OCI-LY7 (cell line): ENCODE results near the gene DDX56. TPM values are rescaled to one million over a fixed set of nuclear protein-coding genes. Genes with fewer than 3 reads are reported as not detected.

ENCODE experiments used
- BruUV-seq: library from RNA; stranded (reverse); fragments of 400-500 nt; replicated peaks from 2 replicates; lab custom pipeline; 2021; lab: Mats Ljungman, UMichigan
- CTCF ChIA-PET: fragments of 300-600 bp; sonication (Branson Sonifier 250); formaldehyde crosslinking; loops from one replicate; lab custom pipeline; 2022; ENCODE audit warnings: antibody characterized with exemption; ENCODE audit not compliant: unreplicated experiment; lab: Charles Lee
- POLR2A ChIA-PET: fragments of 300-600 bp; sonication (Branson Sonifier 250); formaldehyde crosslinking; loops from one replicate; lab custom pipeline; 2022; ENCODE audit warnings: antibody characterized with exemption; lab: Charles Lee
- DNase-seq: peaks from one replicate; pipeline ENCODE4 v3.0.0-alpha.2; 2015; ENCODE audit warnings: low spot score
- H2AFZ ChIP-seq: fragments of 200-600 bp; sonication (generic), shearing (Covaris generic); 2 replicates; pipeline ENCODE4 v1.6.1; 2014; ENCODE audit warnings: mild to moderate bottlenecking, antibody characterized with exemption, low read length, moderate library complexity
- H3K27ac ChIP-seq: fragments of 200-600 bp; sonication (generic); 2 replicates; pipeline ENCODE4 v1.5.1; 2014; ENCODE audit warnings: mixed run types, low read depth, mild to moderate bottlenecking, moderate library complexity, low read length, inconsistent platforms; ENCODE audit not compliant: poor library complexity, severe bottlenecking
- H3K36me3 ChIP-seq: fragments of 200-600 bp; sonication (generic); 2 replicates; pipeline ENCODE4 v1.6.1; 2014; ENCODE audit warnings: mild to moderate bottlenecking, antibody characterized with exemption, low read length, moderate library complexity, mixed read lengths; ENCODE audit not compliant: insufficient read depth
- H3K4me1 ChIP-seq: fragments of 200-600 bp; sonication (generic); 2 replicates; pipeline ENCODE4 v1.5.1; 2014; ENCODE audit warnings: mild to moderate bottlenecking, low read length; ENCODE audit not compliant: insufficient read depth, poor library complexity, severe bottlenecking
- H3K4me2 ChIP-seq: fragments of 200-600 bp; sonication (generic); 2 replicates; pipeline ENCODE4 v1.6.1; 2014; ENCODE audit warnings: mild to moderate bottlenecking, low read length
- H3K4me3 ChIP-seq: fragments of 200-600 bp; sonication (generic); 2 replicates; pipeline ENCODE4 v1.5.1; 2014; ENCODE audit warnings: mild to moderate bottlenecking, low read depth, low read length; ENCODE audit not compliant: poor library complexity, severe bottlenecking
- H3K79me2 ChIP-seq: fragments of 200-600 bp; sonication (generic); 2 replicates; pipeline ENCODE4 v1.6.1; 2016; ENCODE audit warnings: low read depth, mild to moderate bottlenecking, low read length, moderate library complexity, mixed read lengths; ENCODE audit not compliant: insufficient read depth
- H3K9me2 ChIP-seq: fragments of 200-600 bp; sonication (generic); 2 replicates; pipeline ENCODE4 v1.6.1; 2016; ENCODE audit warnings: mild to moderate bottlenecking, low read length, mixed read lengths; ENCODE audit not compliant: insufficient read depth
- H3K9me3 ChIP-seq: fragments of 200-600 bp; sonication (generic); 2 replicates; pipeline ENCODE4 v1.6.1; 2014; ENCODE audit warnings: mild to moderate bottlenecking, mixed run types, low read length, mixed read lengths
- H4K20me1 ChIP-seq: fragments of 200-600 bp; sonication (generic); 2 replicates; pipeline ENCODE4 v1.6.1; 2014; ENCODE audit warnings: mild to moderate bottlenecking, antibody characterized with exemption, low read length, moderate library complexity, mixed read lengths; ENCODE audit not compliant: insufficient read depth
- CTCF ChIP-seq: fragments of 200-600 bp; sonication (generic); conservative IDR thresholded peaks from 2 replicates; pipeline ENCODE4 v1.5.1; 2014; ENCODE audit warnings: mild to moderate bottlenecking, antibody characterized with exemption, low read length, moderate library complexity, mixed read lengths
- EZH2phosphoT487 ChIP-seq: fragments of 200-600 bp; sonication (generic); IDR thresholded peaks from 2 replicates; pipeline ENCODE4 v1.6.1; 2018; ENCODE audit warnings: low read depth, borderline replicate concordance, mild to moderate bottlenecking, mixed run types, antibody characterized with exemption, low read length, moderate library complexity, mixed read lengths
- intact Hi-C: fragments of 100-400 bp; cut with micrococcal nuclease; formaldehyde crosslinking; loops from one replicate; pipeline ENCODE4 v1.10.0; 2022; ENCODE audit not compliant: unreplicated experiment
- total RNA-seq, 2 experiments: library from RNA; depleted of rRNA in 1 of 2; stranded (reverse); fragments of >200 nt in 1 of 2; shearing (Covaris generic) in 1 of 2; gene quantifications; 2 replicates each; pipeline ENCODE4 v1.2.3, GENCODE V29; 2014 to 2022

The DDX56 gene
- total RNA-seq, 2 experiments from 2014 or later, result 89.2 to 95.4 TPM

GRCh38 chr7:44581879-44582603, 8.3 kb upstream of the DDX56 start, which contains the start of gene TMED4:
TSS of gene TMED4 (minus strand) at chr7:44582231. CDS start at chr7:44582206, 25 bp downstream.
- H3K4me3 ChIP-seq, result peak within 1 kb of the TSS; percentile 84
- H3K9me3 ChIP-seq, result no peaks in the 10 kb centered on the region
- H3K4me1 ChIP-seq, result peaks cover 19% of the 10 kb centered on the region
- peak; percentile 99 for DNase-seq
- TF ChIP-seq CTCF (no peak), EZH2phosphoT487 (no peak)
- peak within 1 kb of the TSS; percentile 97 for H3K4me2 ChIP-seq
- peaks cover 5% of the 10 kb centered on the region; the same call in 1 of the 2 replicates for H4K20me1 ChIP-seq
- intact Hi-C loops, result loop anchor here (2.0 to 5.0 kb wide), 2 partner anchors 167 to 415 kb away; partner anchors contain the start of gene ZMIZ2
- no peaks in the 10 kb centered on the region for H3K9me2 ChIP-seq
- peaks cover 35% of the 10 kb centered on the region for H3K36me3 ChIP-seq
- no TSS peak for BruUV-seq
- CTCF ChIA-PET, result interaction anchor here (0.7 to 1.7 kb wide), 2 partner anchors 16 to 150 kb away, joined by 3 to 4 read pairs; no protein-coding TSS in a partner anchor
- H3K27ac ChIP-seq, result peak within 1 kb of the TSS; percentile 68
- POLR2A ChIA-PET, result interaction anchor here (1.0 to 2.1 kb wide), 7 partner anchors 9 to 268 kb away, joined by 3 to 16 read pairs (median 3); partner anchors contain the start of genes DDX56 and H2AZ2
- H3K79me2 ChIP-seq, result peaks cover 29% of the 10 kb centered on the region; the same call in 1 of the 2 replicates
- peak within 1 kb of the TSS; percentile 89 for H2AFZ ChIP-seq

- H3K4me1 ChIP-seq, result peaks cover 19% of the 10 kb centered on the region
- no peaks in the 10 kb centered on the region for H3K9me3 ChIP-seq
- CTCF ChIA-PET, result interaction anchor here (1.7 kb wide), 1 partner anchor 16 kb away, joined by 4 read pairs; no protein-coding TSS in a partner anchor
- POLR2A ChIA-PET, result interaction anchor here (1.0 to 2.1 kb wide), 4 partner anchors 8 to 269 kb away, joined by 3 to 16 read pairs (median 4); partner anchors contain the start of genes DDX56 and H2AZ2
- peaks cover 37% of the 10 kb centered on the region for H3K36me3 ChIP-seq
- H3K27ac ChIP-seq, result peak overlapping the region; percentile 68
- H2AFZ ChIP-seq, result peak overlapping the region; percentile 29; the same call in 1 of the 2 replicates
- peak overlapping the region; percentile 97 for H3K4me2 ChIP-seq
- H4K20me1 ChIP-seq, result peaks cover 5% of the 10 kb centered on the region; the same call in 1 of the 2 replicates
- no peaks in the 10 kb centered on the region for H3K9me2 ChIP-seq
- TF ChIP-seq EZH2phosphoT487, result no peak
- TF ChIP-seq CTCF, result no peak
- no TSS peak for BruUV-seq
- peak overlapping the region; percentile 84 for H3K4me3 ChIP-seq
- H3K79me2 ChIP-seq, result peaks cover 29% of the 10 kb centered on the region; the same call in 1 of the 2 replicates
- peak; percentile 72 for DNase-seq
- intact Hi-C loops, result loop anchor here (5.0 kb wide), 1 partner anchor 416 kb away; no protein-coding TSS in a partner anchor
Observed at GRCh38 chr7:44580945-44581878, 7.5 kb upstream of the DDX56 start.
